HepG2 (cell line): ENCODE data around the gene MN1. TPM values are rescaled to one million over a fixed set of nuclear protein-coding genes. Genes with fewer than 3 reads are reported as not detected.
A peak's percentile ranks its signal among the peaks of the same experiment; 100 is the strongest.

ENCODE experiments used
- ATAC-seq: fragments of 200-7000 bp; cut with Tn5 transposase; 3 replicates; pipeline ENCODE4 v1.9.1; 2020; ENCODE audit warnings: mild to moderate bottlenecking, moderate library complexity
- BruUV-seq: library from RNA; stranded (reverse); fragments of 400-500 nt; replicated peaks from 2 replicates; lab custom pipeline; 2021; lab: Mats Ljungman, UMichigan
- CTCF ChIA-PET: fragments of 300-600 bp; formaldehyde crosslinking; extraction: SDS; loops from one replicate; lab custom pipeline; 2021; ENCODE audit warnings: low total read pairs, inconsistent platforms, low intra/inter-chr PET ratio; lab: Yijun Ruan, JAX
- POLR2A ChIA-PET: fragments of 350-600 bp; sonication (Branson Sonifier 250); formaldehyde crosslinking; loops from one replicate; lab custom pipeline; 2020; ENCODE audit warnings: antibody characterized with exemption, inconsistent platforms; lab: Yijun Ruan, JAX
- DNase-seq: peaks from one replicate; pipeline ENCODE4 v3.0.0-alpha.2; 2015; ENCODE audit warnings: low spot score
- FAIRE-seq: peaks from 3 replicates; lab custom pipeline; 2011; peaks lifted over from hg19 to GRCh38; lab: Jason Lieb, UNC
- H2AFZ ChIP-seq: one replicate; pipeline ENCODE4 v1.6.1; 2011; ENCODE audit warnings: low read length, inconsistent platforms
- H3K27ac ChIP-seq: fragments of 300-600 bp; 3 replicates; pipeline ENCODE4 v1.8.0; 2011; ENCODE audit warnings: mixed run types, mild to moderate bottlenecking, mixed read lengths, low read length, inconsistent platforms; ENCODE audit not compliant: insufficient read depth; ENCODE audit errors: extremely low read length
- H3K27me3 ChIP-seq, 2 experiments: fragments of 200-600 bp in 1 of 2; 2 replicates in 1 of 2; 3 replicates in 1 of 2; pipeline versions ENCODE4 v1.6.0 to v1.8.0; 2011; ENCODE audit warnings: low read length in 2 of 2, mild to moderate bottlenecking in 2 of 2, moderate library complexity in 2 of 2, inconsistent platforms in 1 of 2; ENCODE audit not compliant: insufficient read depth in 2 of 2, control insufficient read depth in 1 of 2
- H3K36me3 ChIP-seq, 2 experiments: fragments of 200-600 bp in 1 of 2; replicated peaks in 1 of 2; 2 replicates in 1 of 2; 3 replicates in 1 of 2; pipeline versions ENCODE4 v1.5.1 to v1.8.0; 2011; ENCODE audit warnings: low read length in 2 of 2, inconsistent platforms in 1 of 2; ENCODE audit not compliant: insufficient read depth in 2 of 2, control insufficient read depth in 1 of 2
- H3K4me1 ChIP-seq: 2 replicates; pipeline ENCODE4 v1.5.1; 2012; ENCODE audit warnings: low read length, inconsistent platforms; ENCODE audit not compliant: insufficient read depth
- H3K4me2 ChIP-seq: 2 replicates; pipeline ENCODE4 v1.6.0; 2011; ENCODE audit warnings: low read depth, low read length, inconsistent platforms
- H3K4me3 ChIP-seq, 3 experiments: fragments of 200-600 bp in 1 of 3; sonication (generic), shearing (Covaris generic) in 1 of 3; replicated peaks in 1 of 3; 2 replicates each; pipeline ENCODE4 v1.5.1; 2011 to 2016; ENCODE audit warnings: low read length in 3 of 3, inconsistent platforms in 2 of 3, low read depth in 2 of 3, mild to moderate bottlenecking in 2 of 3, control low read depth in 1 of 3, mixed read lengths in 1 of 3; ENCODE audit not compliant: insufficient read depth in 1 of 3
- H3K79me2 ChIP-seq: one replicate; pipeline ENCODE4 v1.6.1; 2011; ENCODE audit warnings: low read length, inconsistent platforms; ENCODE audit not compliant: insufficient read depth
- H3K9ac ChIP-seq: 2 replicates; pipeline ENCODE4 v1.6.0; 2011; ENCODE audit warnings: mild to moderate bottlenecking, low read depth, low read length, inconsistent platforms; ENCODE audit not compliant: insufficient read depth
- H3K9me3 ChIP-seq: 2 replicates; pipeline ENCODE4 v1.5.1; 2012; ENCODE audit warnings: mild to moderate bottlenecking, low read length
- H4K20me1 ChIP-seq: 2 replicates; pipeline ENCODE4 v1.6.0; 2011; ENCODE audit warnings: inconsistent platforms, mild to moderate bottlenecking, low read length, moderate library complexity; ENCODE audit not compliant: insufficient read depth
- ARHGAP35 ChIP-seq: sonication (generic); formaldehyde crosslinking; IDR thresholded peaks from 2 replicates; pipeline ENCODE4 v1.9.0; 2022; ENCODE audit warnings: mild to moderate bottlenecking, inconsistent platforms, moderate library complexity, missing genetic modification reagents, borderline replicate concordance
- HNRNPLL ChIP-seq: fragments of 200-400 bp; formaldehyde crosslinking; IDR thresholded peaks from 2 replicates; pipeline ENCODE4 v1.6.1; 2017; ENCODE audit warnings: mild to moderate bottlenecking, low read depth, low read length; ENCODE audit not compliant: poor library complexity, severe bottlenecking
- KLF12 ChIP-seq: sonication (generic); formaldehyde crosslinking; IDR thresholded peaks from 2 replicates; pipeline ENCODE4 v1.4.0; 2020; ENCODE audit warnings: missing genetic modification reagents, borderline replicate concordance
- KLF9 ChIP-seq: IDR thresholded peaks from 2 replicates; pipeline ENCODE4 v1.6.1; 2016; ENCODE audit warnings: low read depth
- ZBTB21 ChIP-seq: sonication (generic); formaldehyde crosslinking; IDR thresholded peaks from 2 replicates; pipeline ENCODE4 v1.4.0; 2020; ENCODE audit warnings: missing genetic modification reagents
- ZNF331 ChIP-seq: sonication (generic); formaldehyde crosslinking; IDR thresholded peaks from 2 replicates; pipeline ENCODE4 v1.4.0; 2020; ENCODE audit warnings: missing genetic modification reagents
- WGBS: methylation state at CpG from one replicate; pipeline ENCODE4 v1.1.6; 2017; ENCODE audit warnings: low lambda C conversion rate; 5-methylcytosine and 5-hydroxymethylcytosine counted together
- in situ Hi-C: cut with HindIII; loops from 2 replicates; pipeline ENCODE4 v1.10.0; 2017; ENCODE audit warnings: low pct_unique_long_range_greater_than_20kb; ENCODE audit not compliant: extremely low pct_ligation_motif_present
- intact Hi-C: fragments of 100-400 bp; cut with micrococcal nuclease; formaldehyde crosslinking; loops from one replicate; pipeline ENCODE4 v1.10.0; 2022; ENCODE audit not compliant: unreplicated experiment
- polyA plus RNA-seq, 8 experiments: library from polyadenylated mRNA; depleted of rRNA in 3 of 8; stranded (reverse) in 7 of 8; unstranded in 1 of 8; fragments of >200 nt; fragmentation: Illumina TruSeq in 4 of 8; extraction: Trizol in 4 of 8; gene quantifications; 2 replicates each; pipeline versions ENCODE4 v1.2.1 to v1.2.3, GENCODE V29; 2011 to 2016; ENCODE audit warnings: low read depth in 4 of 8, missing spikeins in 1 of 8, mixed read lengths in 1 of 8; ENCODE audit not compliant: insufficient read depth in 1 of 8
- total RNA-seq, 5 experiments: library from RNA; depleted of rRNA; stranded (reverse); fragments of >200 nt; fragmentation: Illumina TruSeq; extraction: Trizol; gene quantifications; 2 replicates each; pipeline ENCODE4 v1.2.3, GENCODE V29; 2016; ENCODE audit warnings: low read depth in 1 of 5
- TF ChIP-seq, protein P1 (sequence below): sonication (generic); formaldehyde crosslinking; IDR thresholded peaks from 2 replicates; pipeline ENCODE4 v1.4.0; 2020; ENCODE audit warnings: missing genetic modification reagents, borderline replicate concordance
- TF ChIP-seq, protein P2 (sequence below): IDR thresholded peaks from 2 replicates; pipeline ENCODE4 v1.6.1; 2012; ENCODE audit warnings: low read length, improper control_type of control experiment

Gene MN1
- total and polyA plus RNA-seq, 2 of the 13 experiments (the other 11 are each of a cell fraction or from before 2014, with no cell fraction given), result 0.01 TPM; not detected in 1

DNA sequence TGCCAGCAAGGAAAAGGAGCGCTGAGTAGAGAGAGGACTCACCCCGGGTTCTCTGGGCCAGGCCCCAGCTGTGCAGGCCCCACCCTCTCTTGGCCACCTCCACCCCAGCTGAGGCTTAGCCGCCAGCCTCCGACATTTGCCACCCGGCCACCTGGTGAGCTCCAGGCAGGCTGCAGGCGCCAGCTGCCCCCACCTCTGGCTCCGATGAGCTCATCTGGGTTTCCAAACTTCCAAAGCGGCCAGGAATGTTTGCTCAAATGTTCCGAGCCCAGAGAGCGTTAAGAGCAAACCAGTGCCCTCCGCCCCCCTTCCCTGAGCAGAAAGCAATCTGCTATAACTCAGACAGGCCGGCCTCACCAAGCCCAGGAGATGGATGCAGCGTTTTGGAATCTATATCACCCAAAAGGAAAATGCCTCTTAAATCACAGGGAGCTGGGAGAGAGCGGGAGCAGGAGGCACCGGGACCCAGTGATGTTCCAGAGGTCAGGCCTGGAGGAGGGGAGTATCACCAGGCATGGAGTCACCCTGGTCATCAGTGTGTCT, 9.1 kb upstream of the MN1 start:
- Histone ChIP-seq H4K20me1 (no peaks in the 10 kb centered on the region), H3K27ac (no peak overlapping the region), H2AFZ (no peak overlapping the region), H3K4me2 (peak overlapping the region; percentile 15; the same call in 1 of the 2 replicates), H3K79me2 (no peaks in the 10 kb centered on the region), H3K9me3 (no peaks in the 10 kb centered on the region), H3K27me3 (peaks cover 4 to 59% of the 10 kb centered on the region in 2 experiments)
- CTCF ChIA-PET, result no interaction called here
- 0% methylated on average over 1 of the region's 15 CpGs for WGBS
- in situ Hi-C loops, result loop anchor here (25.0 kb wide), 1 partner anchor 1048 kb away; no protein-coding TSS in a partner anchor
- DNase-seq, result peak; percentile 40
- no TSS peak for BruUV-seq
- TF ChIP-seq ARHGAP35 (CRISPR knock-in tag) (no peak), KLF9 (CRISPR knock-in tag) (no peak), HNRNPLL (no peak), KLF12 (no peak), ZBTB21 (no peak), ZNF331 (CRISPR knock-in tag) (no peak)
- TF ChIP-seq, protein P1, sequence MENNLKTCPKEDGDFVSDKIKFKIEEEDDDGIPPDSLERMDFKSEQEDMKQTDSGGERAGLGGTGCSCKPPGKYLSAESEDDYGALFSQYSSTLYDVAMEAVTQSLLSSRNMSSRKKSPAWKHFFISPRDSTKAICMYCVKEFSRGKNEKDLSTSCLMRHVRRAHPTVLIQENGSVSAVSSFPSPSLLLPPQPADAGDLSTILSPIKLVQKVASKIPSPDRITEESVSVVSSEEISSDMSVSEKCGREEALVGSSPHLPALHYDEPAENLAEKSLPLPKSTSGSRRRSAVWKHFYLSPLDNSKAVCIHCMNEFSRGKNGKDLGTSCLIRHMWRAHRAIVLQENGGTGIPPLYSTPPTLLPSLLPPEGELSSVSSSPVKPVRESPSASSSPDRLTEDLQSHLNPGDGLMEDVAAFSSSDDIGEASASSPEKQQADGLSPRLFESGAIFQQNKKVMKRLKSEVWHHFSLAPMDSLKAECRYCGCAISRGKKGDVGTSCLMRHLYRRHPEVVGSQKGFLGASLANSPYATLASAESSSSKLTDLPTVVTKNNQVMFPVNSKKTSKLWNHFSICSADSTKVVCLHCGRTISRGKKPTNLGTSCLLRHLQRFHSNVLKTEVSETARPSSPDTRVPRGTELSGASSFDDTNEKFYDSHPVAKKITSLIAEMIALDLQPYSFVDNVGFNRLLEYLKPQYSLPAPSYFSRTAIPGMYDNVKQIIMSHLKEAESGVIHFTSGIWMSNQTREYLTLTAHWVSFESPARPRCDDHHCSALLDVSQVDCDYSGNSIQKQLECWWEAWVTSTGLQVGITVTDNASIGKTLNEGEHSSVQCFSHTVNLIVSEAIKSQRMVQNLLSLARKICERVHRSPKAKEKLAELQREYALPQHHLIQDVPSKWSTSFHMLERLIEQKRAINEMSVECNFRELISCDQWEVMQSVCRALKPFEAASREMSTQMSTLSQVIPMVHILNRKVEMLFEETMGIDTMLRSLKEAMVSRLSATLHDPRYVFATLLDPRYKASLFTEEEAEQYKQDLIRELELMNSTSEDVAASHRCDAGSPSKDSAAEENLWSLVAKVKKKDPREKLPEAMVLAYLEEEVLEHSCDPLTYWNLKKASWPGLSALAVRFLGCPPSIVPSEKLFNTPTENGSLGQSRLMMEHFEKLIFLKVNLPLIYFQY (CRISPR knock-in tag), result peak; percentile 81; the same call in 1 of the 2 replicates
- TF ChIP-seq, protein P2, sequence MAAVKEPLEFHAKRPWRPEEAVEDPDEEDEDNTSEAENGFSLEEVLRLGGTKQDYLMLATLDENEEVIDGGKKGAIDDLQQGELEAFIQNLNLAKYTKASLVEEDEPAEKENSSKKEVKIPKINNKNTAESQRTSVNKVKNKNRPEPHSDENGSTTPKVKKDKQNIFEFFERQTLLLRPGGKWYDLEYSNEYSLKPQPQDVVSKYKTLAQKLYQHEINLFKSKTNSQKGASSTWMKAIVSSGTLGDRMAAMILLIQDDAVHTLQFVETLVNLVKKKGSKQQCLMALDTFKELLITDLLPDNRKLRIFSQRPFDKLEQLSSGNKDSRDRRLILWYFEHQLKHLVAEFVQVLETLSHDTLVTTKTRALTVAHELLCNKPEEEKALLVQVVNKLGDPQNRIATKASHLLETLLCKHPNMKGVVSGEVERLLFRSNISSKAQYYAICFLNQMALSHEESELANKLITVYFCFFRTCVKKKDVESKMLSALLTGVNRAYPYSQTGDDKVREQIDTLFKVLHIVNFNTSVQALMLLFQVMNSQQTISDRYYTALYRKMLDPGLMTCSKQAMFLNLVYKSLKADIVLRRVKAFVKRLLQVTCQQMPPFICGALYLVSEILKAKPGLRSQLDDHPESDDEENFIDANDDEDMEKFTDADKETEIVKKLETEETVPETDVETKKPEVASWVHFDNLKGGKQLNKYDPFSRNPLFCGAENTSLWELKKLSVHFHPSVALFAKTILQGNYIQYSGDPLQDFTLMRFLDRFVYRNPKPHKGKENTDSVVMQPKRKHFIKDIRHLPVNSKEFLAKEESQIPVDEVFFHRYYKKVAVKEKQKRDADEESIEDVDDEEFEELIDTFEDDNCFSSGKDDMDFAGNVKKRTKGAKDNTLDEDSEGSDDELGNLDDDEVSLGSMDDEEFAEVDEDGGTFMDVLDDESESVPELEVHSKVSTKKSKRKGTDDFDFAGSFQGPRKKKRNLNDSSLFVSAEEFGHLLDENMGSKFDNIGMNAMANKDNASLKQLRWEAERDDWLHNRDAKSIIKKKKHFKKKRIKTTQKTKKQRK, result no peak
- TF ChIP-seq, all 625 proteins: peak for 1
- Histone ChIP-seq H3K36me3 (no peaks in the 10 kb centered on the region), H3K4me3 (peak overlapping the region in 1 of 3 experiments; percentile 13; a peak in 1 of 6 replicates), H3K4me1 (peaks cover 12% of the 10 kb centered on the region), H3K9ac (no peak overlapping the region)
- intact Hi-C loops, result no loop called here
- POLR2A ChIA-PET, result no interaction called here
- ATAC-seq, result peak; percentile 65
- FAIRE-seq, result no peak
